NCI-H2081 treated with DMSO at 0.1 percent for 48 hours (cell line): ENCODE results near the gene SYNRG.
"Not testable (repeated sequence)": the region's sequence is repeated elsewhere in the genome, so short reads cannot be mapped to it uniquely, and the experiment has no call there.

Source experiments
- DNase-seq: peaks from one replicate; lab custom pipeline; 2025; lab: John Stamatoyannopoulos, UW

Gene SYNRG, protein sequence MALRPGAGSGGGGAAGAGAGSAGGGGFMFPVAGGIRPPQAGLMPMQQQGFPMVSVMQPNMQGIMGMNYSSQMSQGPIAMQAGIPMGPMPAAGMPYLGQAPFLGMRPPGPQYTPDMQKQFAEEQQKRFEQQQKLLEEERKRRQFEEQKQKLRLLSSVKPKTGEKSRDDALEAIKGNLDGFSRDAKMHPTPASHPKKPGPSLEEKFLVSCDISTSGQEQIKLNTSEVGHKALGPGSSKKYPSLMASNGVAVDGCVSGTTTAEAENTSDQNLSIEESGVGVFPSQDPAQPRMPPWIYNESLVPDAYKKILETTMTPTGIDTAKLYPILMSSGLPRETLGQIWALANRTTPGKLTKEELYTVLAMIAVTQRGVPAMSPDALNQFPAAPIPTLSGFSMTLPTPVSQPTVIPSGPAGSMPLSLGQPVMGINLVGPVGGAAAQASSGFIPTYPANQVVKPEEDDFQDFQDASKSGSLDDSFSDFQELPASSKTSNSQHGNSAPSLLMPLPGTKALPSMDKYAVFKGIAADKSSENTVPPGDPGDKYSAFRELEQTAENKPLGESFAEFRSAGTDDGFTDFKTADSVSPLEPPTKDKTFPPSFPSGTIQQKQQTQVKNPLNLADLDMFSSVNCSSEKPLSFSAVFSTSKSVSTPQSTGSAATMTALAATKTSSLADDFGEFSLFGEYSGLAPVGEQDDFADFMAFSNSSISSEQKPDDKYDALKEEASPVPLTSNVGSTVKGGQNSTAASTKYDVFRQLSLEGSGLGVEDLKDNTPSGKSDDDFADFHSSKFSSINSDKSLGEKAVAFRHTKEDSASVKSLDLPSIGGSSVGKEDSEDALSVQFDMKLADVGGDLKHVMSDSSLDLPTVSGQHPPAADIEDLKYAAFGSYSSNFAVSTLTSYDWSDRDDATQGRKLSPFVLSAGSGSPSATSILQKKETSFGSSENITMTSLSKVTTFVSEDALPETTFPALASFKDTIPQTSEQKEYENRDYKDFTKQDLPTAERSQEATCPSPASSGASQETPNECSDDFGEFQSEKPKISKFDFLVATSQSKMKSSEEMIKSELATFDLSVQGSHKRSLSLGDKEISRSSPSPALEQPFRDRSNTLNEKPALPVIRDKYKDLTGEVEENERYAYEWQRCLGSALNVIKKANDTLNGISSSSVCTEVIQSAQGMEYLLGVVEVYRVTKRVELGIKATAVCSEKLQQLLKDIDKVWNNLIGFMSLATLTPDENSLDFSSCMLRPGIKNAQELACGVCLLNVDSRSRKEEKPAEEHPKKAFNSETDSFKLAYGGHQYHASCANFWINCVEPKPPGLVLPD (N-terminal part only)

DNA sequence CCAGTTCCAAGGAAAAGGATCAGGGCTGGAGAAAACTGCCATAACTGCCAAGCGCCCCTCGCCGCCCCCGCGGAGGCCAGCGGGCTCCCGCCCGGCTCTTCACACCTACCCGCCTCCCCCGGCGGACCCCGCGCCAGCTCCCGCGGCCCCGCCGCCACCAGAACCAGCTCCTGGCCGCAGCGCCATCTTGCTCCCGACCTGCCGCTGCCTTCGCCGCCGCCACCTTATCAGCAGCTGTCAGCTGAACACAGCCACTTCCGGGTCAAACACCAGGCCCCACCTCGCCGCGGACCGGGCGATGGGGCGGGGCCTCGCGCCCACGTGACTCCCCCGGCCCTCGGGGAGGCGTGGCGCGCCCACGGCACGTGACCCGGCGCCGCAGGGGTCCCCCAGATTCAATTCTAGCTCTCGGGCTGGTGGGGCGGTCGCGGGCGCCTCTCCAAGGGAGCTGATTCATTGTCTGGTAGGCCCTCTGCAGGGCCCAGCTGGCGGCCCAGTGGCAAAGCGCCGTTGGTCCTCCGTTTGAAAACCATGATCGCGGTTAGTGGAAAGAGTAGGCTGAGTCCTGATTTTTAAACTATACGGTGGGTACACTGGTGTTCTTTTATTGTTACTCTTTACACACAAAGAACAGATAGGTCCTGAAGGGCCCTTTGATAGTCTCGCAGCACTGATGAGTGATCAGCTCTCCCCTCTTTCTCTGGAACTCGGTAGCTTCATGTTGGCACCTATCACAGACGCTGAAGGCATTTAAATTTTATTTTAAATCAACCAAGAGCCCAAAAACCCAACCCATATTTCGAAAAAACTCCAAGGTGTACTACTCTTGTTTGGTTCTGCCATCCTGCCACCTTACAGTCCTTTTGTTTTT is at the start of gene SYNRG:
TSS of gene SYNRG (minus strand) at position 249 of the 871 bp plus-strand sequence. CDS start at position 186, 63 bp downstream.
- peak; percentile 93 for DNase-seq

DNA sequence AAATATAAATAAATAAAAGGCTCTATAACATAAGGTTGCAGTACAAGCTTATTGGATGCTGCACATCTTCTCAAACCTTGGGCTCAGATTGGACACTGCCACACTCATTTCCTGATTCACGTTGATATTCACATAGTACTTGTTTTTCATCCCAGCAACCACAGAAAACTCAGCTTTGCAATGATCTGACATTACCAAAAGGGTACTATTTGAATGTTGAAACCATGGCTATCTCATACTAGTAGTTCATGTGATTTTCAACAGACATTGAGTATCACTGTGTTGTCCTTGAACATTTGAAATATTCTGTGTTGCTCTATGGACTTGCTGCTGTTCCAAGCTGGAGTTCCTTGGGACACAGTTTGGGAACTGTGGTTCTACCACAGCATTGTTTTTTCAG is 48.0 kb upstream of the SYNRG start:
- DNase-seq: no peak

DNA sequence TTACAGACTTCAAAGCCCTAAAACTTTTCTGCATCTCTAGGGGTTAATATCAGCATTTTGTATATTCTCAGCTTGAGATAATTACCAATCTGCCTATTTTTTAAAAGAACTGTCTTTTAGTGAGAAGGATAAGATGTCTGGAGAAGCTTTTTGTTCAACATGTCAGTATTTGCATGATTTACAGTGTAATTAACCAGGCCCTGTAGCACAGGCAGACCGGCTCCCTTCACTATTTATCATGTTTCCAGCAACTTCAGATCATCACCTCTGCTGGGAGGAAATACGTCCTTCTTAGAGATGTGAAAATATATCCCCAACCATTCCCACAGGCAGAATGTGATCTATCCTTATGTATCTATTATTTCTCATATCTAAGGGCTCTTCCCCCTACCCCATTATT is 42.6 kb upstream of the SYNRG start:
- DNase-seq: no peak

DNA sequence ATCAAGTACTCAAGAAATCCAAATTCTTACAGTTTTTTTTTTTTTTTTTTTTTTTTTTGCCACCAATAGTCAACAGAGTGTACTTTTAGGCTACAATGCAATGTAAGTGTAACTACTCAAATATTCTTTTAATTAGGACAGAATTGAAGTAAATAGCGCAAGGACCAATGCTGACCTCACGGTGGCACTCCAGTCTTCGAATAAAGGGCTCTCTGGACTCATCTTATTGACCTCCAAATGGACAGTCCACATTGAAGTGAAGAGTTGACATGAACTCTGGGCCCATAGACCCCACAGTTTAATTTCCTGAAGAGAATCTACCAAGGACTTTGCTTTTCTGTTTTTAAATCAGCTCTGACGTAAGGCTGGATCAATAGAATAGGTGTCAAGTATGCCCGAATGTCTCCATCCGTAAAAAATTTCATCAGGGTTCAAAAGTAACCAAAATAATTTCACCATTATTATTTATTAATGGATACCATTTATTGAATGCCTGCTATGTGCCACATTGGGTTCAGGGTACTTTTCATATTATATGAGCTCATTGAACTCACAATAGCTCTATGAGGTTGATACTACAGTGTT is 41.3 kb upstream of the SYNRG start:
- DNase-seq: no peak

DNA sequence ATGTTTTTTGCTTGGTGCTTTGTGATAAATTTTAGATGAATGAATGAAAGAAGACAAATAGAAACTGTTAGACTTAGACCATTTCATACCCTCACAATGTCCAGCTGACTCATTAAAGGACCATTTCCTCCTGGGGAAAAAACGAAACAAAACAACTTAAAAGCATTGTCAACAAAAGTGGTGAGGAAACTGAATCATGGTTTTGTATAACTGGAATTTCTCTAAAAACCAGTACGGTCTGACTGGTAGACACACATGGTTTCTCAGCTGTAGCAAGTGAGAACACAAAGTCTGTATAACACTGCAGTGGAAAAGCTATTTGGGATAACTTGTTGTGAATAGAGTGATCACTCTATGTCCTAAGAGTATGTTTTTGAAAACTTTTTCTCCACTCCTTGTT is 39.3 kb upstream of the SYNRG start:
- no peak for DNase-seq

DNA sequence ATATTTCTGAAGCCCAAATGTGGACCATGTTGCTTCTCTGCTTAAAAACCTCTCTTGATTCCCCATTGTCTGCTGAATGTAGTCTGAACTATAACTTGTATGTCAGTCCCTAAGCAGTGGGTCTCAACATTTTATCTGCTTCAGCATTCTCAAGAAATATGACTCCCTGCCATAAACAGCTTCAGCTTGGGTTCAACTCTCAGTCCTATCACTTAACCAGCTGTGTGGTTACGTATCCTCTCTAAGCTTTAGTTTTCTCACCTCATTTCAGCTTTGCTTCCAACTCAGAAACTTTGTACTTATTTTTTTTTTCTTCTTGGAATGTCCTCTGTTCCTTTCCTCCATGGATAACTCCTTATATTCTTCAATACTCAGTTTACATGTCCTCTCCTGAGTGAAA is 38.6 kb upstream of the SYNRG start:
- no peak for DNase-seq

DNA sequence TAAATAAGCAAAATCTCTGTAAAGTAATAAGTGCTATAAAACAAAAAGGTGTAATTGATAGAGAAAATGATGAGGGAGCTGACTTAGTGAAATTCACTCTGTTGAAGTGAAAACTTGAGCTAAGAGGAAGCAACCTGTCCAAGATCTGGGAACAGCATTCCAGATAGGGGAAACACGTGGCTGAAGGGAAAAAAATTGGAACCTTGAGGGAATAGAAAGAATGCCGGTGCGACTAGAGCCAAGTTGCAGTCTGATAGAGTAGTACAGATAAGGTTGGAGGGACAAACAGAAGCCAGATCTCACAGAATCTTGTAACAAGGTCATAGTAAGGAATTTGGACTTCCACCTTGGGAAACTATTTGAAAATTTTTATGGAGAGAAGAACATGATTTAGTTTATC is 34.7 kb upstream of the SYNRG start:
- DNase-seq: no peak

DNA sequence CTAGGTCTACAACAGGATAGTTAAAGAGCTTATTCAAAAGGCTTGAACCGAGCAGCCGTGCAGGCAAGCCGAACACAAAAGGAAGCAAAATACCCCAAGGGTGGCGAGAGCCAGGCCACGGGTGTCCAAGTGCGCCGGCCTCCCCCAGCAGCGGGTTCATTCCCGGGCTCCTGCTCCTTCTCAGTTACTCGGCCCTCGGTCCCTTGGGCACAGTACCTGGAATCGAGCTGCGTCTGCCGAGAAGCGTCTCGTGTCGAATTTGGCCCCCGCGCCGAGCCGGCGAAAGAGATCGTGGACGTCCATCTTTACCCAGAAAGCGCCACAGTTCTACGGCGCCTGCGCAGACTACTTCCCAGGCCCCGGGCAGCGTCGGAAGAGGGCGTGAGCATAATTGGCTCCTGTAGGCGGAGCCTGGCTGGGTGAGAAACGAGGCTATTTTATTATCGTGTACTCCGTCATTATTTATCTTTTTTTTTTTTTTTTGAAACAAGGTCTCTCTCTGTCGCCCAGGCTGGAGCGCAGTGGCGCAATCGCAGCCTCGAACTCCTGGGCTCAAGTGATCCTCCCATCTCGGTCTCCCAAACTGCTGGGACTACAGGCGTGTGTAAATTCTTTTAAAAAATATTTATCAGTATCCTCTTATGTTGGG is 34.0 kb upstream of the SYNRG start, which contains the start of gene DDX52:
TSS of gene DDX52 (minus strand) at position 329 of the 649 bp plus-strand sequence. CDS start at position 303, 26 bp downstream.
- DNase-seq: peak; percentile 71

DNA sequence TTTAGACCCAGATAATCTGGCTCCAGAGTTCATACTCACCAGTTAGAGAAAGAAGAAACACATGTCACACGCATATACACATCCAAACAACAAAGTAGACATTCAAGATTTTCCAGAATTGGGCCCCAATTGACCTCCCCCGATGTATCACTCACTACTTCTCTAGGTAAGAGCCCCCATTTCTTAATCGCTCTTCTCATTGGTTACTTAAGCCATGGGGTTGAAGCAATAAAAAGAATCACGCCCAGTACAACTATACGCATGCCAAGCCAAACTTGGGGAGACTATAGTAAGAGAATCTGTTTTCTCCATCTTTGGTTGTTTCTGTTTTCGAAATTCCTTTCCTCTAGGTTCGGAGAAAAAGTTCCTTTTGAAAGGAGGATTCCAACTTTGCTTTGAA is 33.5 kb upstream of the SYNRG start:
- no peak for DNase-seq

DNA sequence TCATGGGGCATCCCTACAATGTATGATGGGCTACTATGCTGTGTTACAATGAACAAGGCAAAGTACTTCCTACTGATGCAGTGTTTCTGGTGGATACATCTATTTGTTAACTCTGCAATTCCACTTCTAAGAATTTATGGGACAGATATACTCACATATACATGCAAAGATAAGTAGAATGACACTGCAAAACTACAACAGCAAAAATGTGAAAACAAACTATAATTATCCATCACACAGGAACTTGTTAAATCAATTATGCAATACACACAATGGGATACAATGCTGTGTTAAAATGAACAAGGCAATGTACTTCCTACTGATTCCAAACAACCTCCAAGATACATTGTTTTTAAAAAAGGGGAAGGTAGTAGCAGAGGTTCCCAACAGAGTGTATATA is 30.8 kb upstream of the SYNRG start:
- no peak for DNase-seq

DNA sequence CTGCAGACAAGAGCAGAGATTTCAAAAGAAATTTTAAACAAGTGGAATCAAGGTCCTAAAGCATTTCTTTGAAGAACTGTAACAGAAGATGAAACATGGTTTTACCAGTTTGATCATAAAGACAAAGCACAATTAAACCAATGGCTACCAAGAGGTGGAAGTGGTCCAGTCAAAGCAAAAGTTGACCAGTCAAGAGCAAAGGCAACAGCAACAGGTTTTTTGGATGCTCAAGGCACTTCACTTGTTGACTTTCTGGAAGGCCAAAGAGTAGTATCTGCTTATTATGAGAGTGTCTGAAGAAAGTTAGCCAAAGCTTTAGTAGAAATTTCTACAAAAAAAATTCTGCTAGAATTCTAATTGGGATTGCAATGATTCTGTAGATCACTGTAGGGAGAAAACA is 28.7 kb upstream of the SYNRG start:
- DNase-seq: no peak

DNA sequence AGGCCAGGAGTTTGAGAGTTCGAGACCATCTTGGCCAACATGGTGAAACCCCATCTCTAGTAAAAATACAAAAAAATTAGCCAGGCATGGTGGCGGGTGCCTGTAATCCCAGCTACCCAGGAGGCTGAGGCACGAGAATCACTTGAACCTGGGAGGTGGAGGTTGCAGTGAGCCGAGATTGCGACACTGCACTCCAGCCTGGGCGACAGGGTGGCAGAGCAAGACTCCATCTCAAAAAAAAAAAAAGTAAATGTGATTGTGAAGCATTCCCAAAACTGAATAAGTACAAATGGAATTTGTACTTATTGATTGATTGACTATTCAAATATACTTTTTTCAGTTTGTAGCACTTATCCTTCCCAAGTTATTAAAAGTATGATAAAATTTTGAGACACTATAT is 7.2 kb upstream of the SYNRG start:
- DNase-seq: not testable (repeated sequence)

DNA sequence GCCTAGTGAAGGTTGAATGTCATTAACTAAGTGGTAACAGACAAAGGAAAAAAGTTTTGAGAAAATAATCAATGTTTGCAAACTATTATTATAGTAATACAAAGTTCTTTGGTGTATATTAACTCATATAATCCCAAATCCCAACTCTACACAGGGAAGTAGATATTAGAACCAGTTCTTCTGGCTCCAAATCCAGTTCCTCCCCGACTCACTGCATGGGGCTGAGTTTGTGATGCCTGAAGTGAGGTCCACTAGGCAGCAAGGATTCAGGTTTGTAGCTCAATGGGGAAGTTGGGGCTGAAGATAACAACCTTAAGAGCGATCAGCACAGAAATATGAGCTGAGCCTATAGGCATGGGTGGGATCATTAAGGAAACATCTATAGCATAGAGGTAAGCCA is 5.6 kb upstream of the SYNRG start:
- no peak for DNase-seq

DNA sequence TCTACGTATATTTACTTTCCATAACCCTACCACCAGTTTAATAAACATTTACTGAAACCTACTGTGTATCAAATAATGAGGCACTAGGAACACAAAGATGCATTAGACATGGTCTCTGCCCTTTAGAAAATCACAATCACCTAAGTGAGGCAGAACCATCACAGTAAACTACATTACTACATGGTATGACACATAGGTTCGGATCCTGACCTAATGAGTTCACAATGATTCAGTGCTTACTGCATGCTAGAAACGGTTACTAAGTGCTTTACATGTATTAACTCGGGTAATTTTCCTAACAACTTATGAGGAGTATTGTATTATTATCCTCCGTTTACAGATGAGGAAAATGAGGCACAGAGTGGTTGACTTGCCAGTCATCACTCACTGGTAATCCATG is 5.2 kb upstream of the SYNRG start:
- no peak for DNase-seq

DNA sequence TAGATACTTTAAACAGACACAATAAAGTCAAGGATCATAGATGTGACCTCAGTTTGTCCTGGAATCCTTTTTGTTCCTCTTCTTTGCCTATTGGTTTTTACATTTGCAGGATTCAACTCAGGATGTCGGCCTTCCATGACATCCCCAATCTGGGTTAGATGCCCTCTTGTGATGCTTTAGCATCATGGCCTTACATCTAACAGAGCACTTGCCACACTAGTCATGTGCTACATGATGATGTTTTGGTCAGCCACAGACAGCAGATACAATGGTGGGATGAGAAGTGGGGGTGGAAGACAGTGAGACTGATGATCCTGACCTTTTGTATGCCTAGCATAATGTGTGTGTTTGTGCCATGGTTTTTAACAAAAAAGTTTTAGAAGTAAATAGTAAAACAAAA is 1.8 kb upstream of the SYNRG start:
- DNase-seq: no peak

DNA sequence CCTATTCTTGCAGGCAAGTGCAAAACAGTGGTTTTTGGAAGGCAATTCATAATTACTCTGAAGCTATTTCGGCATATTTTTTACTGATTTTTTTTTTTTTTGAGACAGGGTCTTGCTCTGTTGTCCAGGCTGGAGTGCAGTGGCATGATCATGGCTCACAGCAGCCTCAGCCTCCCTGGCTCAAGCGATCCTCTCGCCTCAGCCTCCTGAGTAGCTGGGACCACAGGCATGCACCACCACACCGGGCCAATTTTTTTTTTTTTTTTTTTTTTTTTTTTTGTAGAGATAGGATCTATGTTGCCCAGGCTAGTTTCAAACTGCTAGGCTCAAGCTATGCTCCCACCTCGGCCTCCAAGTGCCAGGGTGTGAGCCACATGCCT is 813 bp upstream of the SYNRG start:
- not testable (repeated sequence) for DNase-seq

DNA sequence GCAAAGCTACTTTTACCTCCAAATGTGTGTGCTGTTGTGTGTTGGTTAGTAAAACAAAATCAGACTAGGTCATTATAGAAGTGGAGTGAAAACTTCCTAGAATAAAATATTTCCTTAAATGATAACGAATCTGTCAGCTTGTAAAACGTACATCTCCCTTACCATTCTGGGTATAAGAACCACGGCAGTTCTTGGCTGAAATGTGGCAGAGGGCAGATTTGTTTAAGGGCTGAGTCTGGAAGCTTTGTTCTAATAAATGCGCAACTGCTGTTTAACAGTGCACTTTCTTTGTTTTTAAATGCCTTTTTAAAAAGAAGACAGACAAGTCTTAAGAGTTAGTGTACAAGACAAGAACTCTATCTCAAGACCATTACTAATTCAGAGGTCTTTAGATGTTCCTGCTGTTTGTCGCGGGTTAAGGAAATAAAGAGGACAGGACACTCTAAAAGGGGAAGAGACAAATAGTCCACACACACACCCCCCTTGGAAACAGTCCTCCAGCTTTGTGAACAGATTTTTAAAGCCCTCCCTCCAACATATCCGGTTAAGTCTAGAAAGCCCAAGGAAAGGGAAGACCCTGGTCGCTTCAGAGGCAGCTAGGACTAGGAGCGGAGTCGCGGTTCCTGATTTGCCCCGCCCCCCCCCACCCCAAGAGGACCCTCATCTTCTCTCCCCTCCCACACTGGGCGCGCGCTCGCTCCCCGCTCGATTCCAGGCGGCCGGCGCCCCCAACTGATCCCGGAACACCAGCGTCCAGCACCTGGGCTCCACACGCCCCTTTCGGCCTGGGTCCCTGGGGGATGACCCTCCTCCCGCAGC is 658 bp downstream of the SYNRG start:
- DNase-seq: no peak

DNA sequence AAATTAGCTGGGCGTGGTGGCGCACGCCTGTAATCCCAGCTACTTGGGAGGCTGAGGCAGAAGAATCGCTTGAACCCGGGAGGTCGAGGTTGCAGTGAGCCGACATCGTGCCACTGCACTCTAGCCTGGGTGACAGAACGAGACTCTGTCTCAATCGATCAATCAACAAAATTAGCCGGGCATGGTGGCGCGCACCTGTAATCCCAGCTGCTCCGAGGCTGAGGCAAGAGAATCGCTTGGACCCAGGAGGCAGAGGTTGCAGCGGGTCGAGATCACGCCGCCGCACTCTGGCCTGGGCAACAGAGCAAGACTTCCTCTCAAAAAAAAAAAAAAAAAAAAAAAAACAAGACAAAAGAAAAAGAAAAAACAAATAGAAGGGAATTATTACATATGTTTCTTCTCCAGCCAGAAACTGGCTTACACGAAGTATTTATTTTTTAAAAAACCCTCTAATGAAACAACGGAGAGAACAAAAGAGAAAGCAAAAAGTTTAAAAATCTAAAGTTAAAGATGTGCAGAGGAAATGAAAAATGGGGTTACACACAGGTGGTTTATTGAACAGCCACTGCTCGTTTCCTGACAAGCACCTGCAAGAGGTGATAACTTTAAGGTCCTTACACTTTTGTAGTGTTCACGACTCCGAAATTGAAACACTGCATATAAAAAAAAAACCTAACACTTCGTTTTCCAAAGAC is 1.4 kb downstream of the SYNRG start:
- DNase-seq: no peak
